HepG2 (cell line): ENCODE measurements around the gene DDRGK1. TPM values are rescaled to one million over a fixed set of nuclear protein-coding genes. Genes with fewer than 3 reads are reported as not detected.

ENCODE experiments used
- HMG20A ChIP-seq: IDR thresholded peaks from 2 replicates; pipeline ENCODE4 v1.6.1; 2016; ENCODE audit warnings: borderline replicate concordance
- HNRNPLL ChIP-seq: fragments of 200-400 bp; formaldehyde crosslinking; IDR thresholded peaks from 2 replicates; pipeline ENCODE4 v1.6.1; 2017; ENCODE audit warnings: mild to moderate bottlenecking, low read depth, low read length; ENCODE audit not compliant: poor library complexity, severe bottlenecking
- NFE2L1 ChIP-seq: sonication (generic); formaldehyde crosslinking; IDR thresholded peaks from 2 replicates; pipeline ENCODE4 v1.4.0; 2020; ENCODE audit warnings: missing genetic modification reagents, mild to moderate bottlenecking, borderline replicate concordance
- PTBP1 ChIP-seq: fragments of 200-400 bp; formaldehyde crosslinking; IDR thresholded peaks from 2 replicates; pipeline ENCODE4 v1.6.1; 2018; ENCODE audit warnings: low read length, low read depth; ENCODE audit not compliant: poor library complexity, severe bottlenecking
- SMAD1 ChIP-seq: sonication (generic); formaldehyde crosslinking; IDR thresholded peaks from 2 replicates; pipeline ENCODE4 v1.4.0; 2020; ENCODE audit warnings: missing genetic modification reagents, low read depth, mild to moderate bottlenecking, borderline replicate concordance
- SYNCRIP ChIP-seq: fragments of 200-400 bp; formaldehyde crosslinking; IDR thresholded peaks from 2 replicates; pipeline ENCODE4 v1.6.1; 2018; ENCODE audit warnings: mild to moderate bottlenecking, low read depth, low read length; ENCODE audit not compliant: insufficient read depth
- U2AF1 ChIP-seq: fragments of 200-400 bp; formaldehyde crosslinking; optimal IDR thresholded peaks from 2 replicates; pipeline ENCODE3; 2017; ENCODE audit warnings: mild to moderate bottlenecking, low read depth, low read length
- ZNF264 ChIP-seq: sonication (generic); formaldehyde crosslinking; IDR thresholded peaks from 2 replicates; pipeline ENCODE4 v1.4.0; 2020; ENCODE audit warnings: missing genetic modification reagents
- ZNF275 ChIP-seq: sonication (generic); formaldehyde crosslinking; IDR thresholded peaks from 2 replicates; pipeline ENCODE4 v1.8.0; 2022; ENCODE audit warnings: missing genetic modification reagents, mild to moderate bottlenecking, inconsistent platforms, borderline replicate concordance
- ZNF337 ChIP-seq: sonication (generic); formaldehyde crosslinking; IDR thresholded peaks from 2 replicates; pipeline ENCODE4 v1.5.1; 2020; ENCODE audit warnings: missing genetic modification reagents, low read depth, mild to moderate bottlenecking, borderline replicate concordance
- ZNF354B ChIP-seq: sonication (generic); formaldehyde crosslinking; IDR thresholded peaks from 2 replicates; pipeline ENCODE4 v1.8.0; 2022; ENCODE audit warnings: mild to moderate bottlenecking, missing genetic modification reagents
- ZNF451 ChIP-seq: sonication (generic); formaldehyde crosslinking; IDR thresholded peaks from 2 replicates; pipeline ENCODE4 v1.5.0; 2020; ENCODE audit warnings: mild to moderate bottlenecking, missing genetic modification reagents
- ZNF543 ChIP-seq: sonication (generic); formaldehyde crosslinking; IDR thresholded peaks from 2 replicates; pipeline ENCODE4 v1.4.0; 2020; ENCODE audit warnings: mild to moderate bottlenecking, missing genetic modification reagents
- ZNF841 ChIP-seq: sonication (generic); formaldehyde crosslinking; IDR thresholded peaks from 2 replicates; pipeline ENCODE4 v1.8.1; 2023; ENCODE audit warnings: missing genetic modification reagents, borderline replicate concordance
- polyA plus RNA-seq, 8 experiments: library from polyadenylated mRNA; depleted of rRNA in 3 of 8; stranded (reverse) in 7 of 8; unstranded in 1 of 8; fragments of >200 nt; fragmentation: Illumina TruSeq in 4 of 8; extraction: Trizol in 4 of 8; gene quantifications; 2 replicates each; pipeline versions ENCODE4 v1.2.1 to v1.2.3, GENCODE V29; 2011 to 2016; ENCODE audit warnings: low read depth in 4 of 8, missing spikeins in 1 of 8, mixed read lengths in 1 of 8; ENCODE audit not compliant: insufficient read depth in 1 of 8
- total RNA-seq, 5 experiments: library from RNA; depleted of rRNA; stranded (reverse); fragments of >200 nt; fragmentation: Illumina TruSeq; extraction: Trizol; gene quantifications; 2 replicates each; pipeline ENCODE4 v1.2.3, GENCODE V29; 2016; ENCODE audit warnings: low read depth in 1 of 5
- TF ChIP-seq, protein P1 (sequence below): sonication (generic); formaldehyde crosslinking; IDR thresholded peaks from 2 replicates; pipeline ENCODE4 v1.4.0; 2020; ENCODE audit warnings: missing genetic modification reagents, borderline replicate concordance
- TF ChIP-seq, protein P2 (sequence below), 2 experiments: sonication (generic) in 1 of 2; formaldehyde crosslinking in 1 of 2; IDR thresholded peaks; 2 replicates each; pipeline versions ENCODE4 v1.4.0 to v1.6.1; 2018 to 2020; ENCODE audit warnings: missing genetic modification reagents in 2 of 2, borderline replicate concordance in 1 of 2, low read depth in 1 of 2, mild to moderate bottlenecking in 1 of 2, missing biosample characterization in 1 of 2
- TF ChIP-seq, protein P3 (sequence below), 2 experiments: sonication (generic) in 1 of 2; formaldehyde crosslinking in 1 of 2; IDR thresholded peaks; 2 replicates each; pipeline versions ENCODE4 v1.4.0 to v1.6.1; 2016 to 2020; ENCODE audit warnings: borderline replicate concordance in 1 of 2, low read depth in 1 of 2, mild to moderate bottlenecking in 1 of 2, missing genetic modification reagents in 1 of 2

The DDRGK1 gene
- total and polyA plus RNA-seq, 2 of the 13 experiments (the other 11 are each of a cell fraction or from before 2014, with no cell fraction given): 96.7 to 149 TPM

- TF ChIP-seq, protein P1, sequence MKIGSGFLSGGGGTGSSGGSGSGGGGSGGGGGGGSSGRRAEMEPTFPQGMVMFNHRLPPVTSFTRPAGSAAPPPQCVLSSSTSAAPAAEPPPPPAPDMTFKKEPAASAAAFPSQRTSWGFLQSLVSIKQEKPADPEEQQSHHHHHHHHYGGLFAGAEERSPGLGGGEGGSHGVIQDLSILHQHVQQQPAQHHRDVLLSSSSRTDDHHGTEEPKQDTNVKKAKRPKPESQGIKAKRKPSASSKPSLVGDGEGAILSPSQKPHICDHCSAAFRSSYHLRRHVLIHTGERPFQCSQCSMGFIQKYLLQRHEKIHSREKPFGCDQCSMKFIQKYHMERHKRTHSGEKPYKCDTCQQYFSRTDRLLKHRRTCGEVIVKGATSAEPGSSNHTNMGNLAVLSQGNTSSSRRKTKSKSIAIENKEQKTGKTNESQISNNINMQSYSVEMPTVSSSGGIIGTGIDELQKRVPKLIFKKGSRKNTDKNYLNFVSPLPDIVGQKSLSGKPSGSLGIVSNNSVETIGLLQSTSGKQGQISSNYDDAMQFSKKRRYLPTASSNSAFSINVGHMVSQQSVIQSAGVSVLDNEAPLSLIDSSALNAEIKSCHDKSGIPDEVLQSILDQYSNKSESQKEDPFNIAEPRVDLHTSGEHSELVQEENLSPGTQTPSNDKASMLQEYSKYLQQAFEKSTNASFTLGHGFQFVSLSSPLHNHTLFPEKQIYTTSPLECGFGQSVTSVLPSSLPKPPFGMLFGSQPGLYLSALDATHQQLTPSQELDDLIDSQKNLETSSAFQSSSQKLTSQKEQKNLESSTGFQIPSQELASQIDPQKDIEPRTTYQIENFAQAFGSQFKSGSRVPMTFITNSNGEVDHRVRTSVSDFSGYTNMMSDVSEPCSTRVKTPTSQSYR (CRISPR knock-in tag): no peak
- TF ChIP-seq ZNF264 (CRISPR knock-in tag): peak; percentile 22; the same call in 1 of the 2 replicates
- TF ChIP-seq ZNF275 (CRISPR knock-in tag): peak; percentile 29; the same call in 1 of the 2 replicates
- peak; percentile 79; the same call in 1 of the 2 replicates for TF ChIP-seq SMAD1 (CRISPR knock-in tag)
- TF ChIP-seq NFE2L1 (CRISPR knock-in tag): no peak
- no peak for TF ChIP-seq ZNF841 (CRISPR knock-in tag)
- TF ChIP-seq ZNF543: peak; percentile 85; the same call in 1 of the 2 replicates
- TF ChIP-seq, protein P2, sequence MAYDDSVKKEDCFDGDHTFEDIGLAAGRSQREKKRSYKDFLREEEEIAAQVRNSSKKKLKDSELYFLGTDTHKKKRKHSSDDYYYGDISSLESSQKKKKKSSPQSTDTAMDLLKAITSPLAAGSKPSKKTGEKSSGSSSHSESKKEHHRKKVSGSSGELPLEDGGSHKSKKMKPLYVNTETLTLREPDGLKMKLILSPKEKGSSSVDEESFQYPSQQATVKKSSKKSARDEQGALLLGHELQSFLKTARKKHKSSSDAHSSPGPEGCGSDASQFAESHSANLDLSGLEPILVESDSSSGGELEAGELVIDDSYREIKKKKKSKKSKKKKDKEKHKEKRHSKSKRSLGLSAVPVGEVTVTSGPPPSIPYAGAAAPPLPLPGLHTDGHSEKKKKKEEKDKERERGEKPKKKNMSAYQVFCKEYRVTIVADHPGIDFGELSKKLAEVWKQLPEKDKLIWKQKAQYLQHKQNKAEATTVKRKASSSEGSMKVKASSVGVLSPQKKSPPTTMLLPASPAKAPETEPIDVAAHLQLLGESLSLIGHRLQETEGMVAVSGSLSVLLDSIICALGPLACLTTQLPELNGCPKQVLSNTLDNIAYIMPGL (CRISPR knock-in tag; IDR thresholded peaks at IDR 0.05; ENCODE audit: borderline replicate concordance in 1 of 2, low read depth in 1 of 2): peak; percentile 47 to 95
- TF ChIP-seq HMG20A (CRISPR knock-in tag): no peak; the same call in 1 of the 2 replicates
- TF ChIP-seq ZNF337 (CRISPR knock-in tag): 0 out of 2 replicates have a peak, but pooled peaks have one; percentile 55
- TF ChIP-seq ZNF354B: peak; percentile 84; the same call in 1 of the 2 replicates
- no peak for TF ChIP-seq U2AF1
- peak; percentile 74 for TF ChIP-seq HNRNPLL
- no peak for TF ChIP-seq SYNCRIP
- TF ChIP-seq, protein P3, sequence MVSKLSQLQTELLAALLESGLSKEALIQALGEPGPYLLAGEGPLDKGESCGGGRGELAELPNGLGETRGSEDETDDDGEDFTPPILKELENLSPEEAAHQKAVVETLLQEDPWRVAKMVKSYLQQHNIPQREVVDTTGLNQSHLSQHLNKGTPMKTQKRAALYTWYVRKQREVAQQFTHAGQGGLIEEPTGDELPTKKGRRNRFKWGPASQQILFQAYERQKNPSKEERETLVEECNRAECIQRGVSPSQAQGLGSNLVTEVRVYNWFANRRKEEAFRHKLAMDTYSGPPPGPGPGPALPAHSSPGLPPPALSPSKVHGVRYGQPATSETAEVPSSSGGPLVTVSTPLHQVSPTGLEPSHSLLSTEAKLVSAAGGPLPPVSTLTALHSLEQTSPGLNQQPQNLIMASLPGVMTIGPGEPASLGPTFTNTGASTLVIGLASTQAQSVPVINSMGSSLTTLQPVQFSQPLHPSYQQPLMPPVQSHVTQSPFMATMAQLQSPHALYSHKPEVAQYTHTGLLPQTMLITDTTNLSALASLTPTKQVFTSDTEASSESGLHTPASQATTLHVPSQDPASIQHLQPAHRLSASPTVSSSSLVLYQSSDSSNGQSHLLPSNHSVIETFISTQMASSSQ (IDR thresholded peaks at IDR 0.05; ENCODE audit: low read depth): no peak
- TF ChIP-seq, protein P3 (CRISPR knock-in tag; IDR thresholded peaks at IDR 0.05; ENCODE audit: borderline replicate concordance): no peak; the same call in 1 of the 2 replicates
- no peak for TF ChIP-seq ZNF451 (CRISPR knock-in tag)
- TF ChIP-seq PTBP1: peak; percentile 93
Observed at GRCh38 chr20:3209257-3209945, 4.9 kb upstream of the DDRGK1 start, which contains the start of gene ITPA (continued).
